Neural progenitor cell (in vitro differentiated cells): ENCODE results near the gene PAPPA2.

ENCODE experiments used
- CTCF ChIP-seq: fragments of 200-600 bp; sonication (generic); IDR thresholded peaks from 2 replicates; pipeline ENCODE4 v1.5.1; 2017; ENCODE audit warnings: antibody characterized with exemption, mild to moderate bottlenecking
- EZH2 ChIP-seq: fragments of 200-600 bp; sonication (generic); IDR thresholded peaks from 2 replicates; pipeline ENCODE4 v1.6.1; 2017; ENCODE audit warnings: antibody characterized with exemption, mild to moderate bottlenecking, moderate library complexity
- EZH2phosphoT487 ChIP-seq: fragments of 200-600 bp; sonication (generic); IDR thresholded peaks from 2 replicates; pipeline ENCODE4 v1.6.1; 2017; ENCODE audit warnings: antibody characterized with exemption

GRCh38 chr1:176774224-176774623, 311.2 kb downstream of the PAPPA2 start:
- TF ChIP-seq CTCF (no peak), EZH2 (no peak), EZH2phosphoT487 (no peak)
